Measurements from ENCODE around the gene TBL1X. TPM values are rescaled to one million over a fixed set of nuclear protein-coding genes. Genes with fewer than 3 reads are reported as not detected.

The TBL1X gene
- total and polyA plus RNA-seq, 7 donors = 6.5 to 25.8 (median 16.1) TPM

DNA sequence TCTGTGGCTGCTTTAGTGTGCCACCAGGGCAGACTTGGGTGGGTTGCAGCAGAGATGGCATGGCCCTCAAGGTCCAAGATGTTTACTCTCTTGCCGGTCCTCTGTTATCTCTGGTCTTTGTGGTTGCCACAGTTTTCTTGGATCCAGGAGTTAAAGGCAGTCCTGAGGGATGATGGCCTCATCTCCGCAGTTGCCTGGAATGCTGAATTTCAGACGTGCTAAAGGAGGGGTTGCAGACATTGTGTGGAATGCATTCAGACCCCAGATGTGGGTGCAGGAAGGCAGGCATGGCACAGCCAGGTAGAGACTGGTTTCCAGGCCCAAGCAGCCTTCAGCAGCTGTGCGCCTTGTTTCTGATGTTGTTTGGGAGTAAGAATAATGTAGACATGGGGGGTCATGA, 64.4 kb downstream of the TBL1X start:
- intact Hi-C loops (cut with DNase I) = no loop called here
- peaks cover 0 to 34% (median 21%) of the 10 kb centered on the region in 4 donors for H3K4me1 ChIP-seq

DNA sequence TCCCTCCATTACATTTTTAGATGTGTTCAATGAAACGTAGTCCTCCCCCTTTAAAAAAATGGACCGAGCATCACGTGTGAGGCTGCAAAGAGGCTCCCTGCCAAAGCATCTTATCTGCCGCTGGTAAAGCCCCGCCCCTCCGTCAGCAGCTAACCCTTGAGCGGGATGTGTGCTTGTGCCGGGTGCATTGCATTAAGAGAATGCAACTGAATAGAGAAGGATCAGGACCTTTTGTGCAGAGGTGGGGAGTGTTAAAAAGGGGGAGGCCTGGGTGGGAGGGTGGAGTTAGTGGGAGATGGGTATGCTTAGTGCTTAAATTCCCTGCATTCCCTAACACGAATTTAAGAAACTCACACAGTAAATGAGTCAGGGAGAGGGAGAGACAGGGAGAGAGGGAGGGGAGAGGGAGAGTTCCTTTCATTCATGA, 66.0 kb downstream of the TBL1X start:
- 1 to 3% methylated on average over 9 of the region's 9 CpGs for WGBS, 2 donors
- TF ChIP-seq POLR2A (IDR thresholded peaks at IDR 0.05) = no peak
- Histone ChIP-seq H3K9me3 (no peaks in the 10 kb centered on the region), H3K27me3 (no peaks in the 10 kb centered on the region), H3K4me1 (peaks cover 0 to 47% (median 28%) of the 10 kb centered on the region in 4 donors), H3K4me3 (no peak overlapping the region), H3K27ac (peak overlapping the region in 1 of 4 donors; percentile 29), H3K36me3 (no peaks in the 10 kb centered on the region)
- intact Hi-C loops (cut with DNase I) = loop anchor here (5.0 to 10.0 kb wide), 3 partner anchors 64 to 151 kb away; partner anchors contain the start of gene TBL1X
- DNase-seq = peak; percentile 78

More for the DNA sequence above, 64.4 kb downstream of the TBL1X start:
- DNase-seq = no peak
- Histone ChIP-seq H3K27me3 (no peaks in the 10 kb centered on the region), H3K36me3 (no peaks in the 10 kb centered on the region), H3K9me3 (no peaks in the 10 kb centered on the region), H3K4me3 (no peak overlapping the region), H3K27ac (no peak overlapping the region)
- WGBS, 2 donors = 92% methylated on average over 4 of the region's 4 CpGs
- no peak for TF ChIP-seq EP300 (IDR thresholded peaks at IDR 0.05)

DNA sequence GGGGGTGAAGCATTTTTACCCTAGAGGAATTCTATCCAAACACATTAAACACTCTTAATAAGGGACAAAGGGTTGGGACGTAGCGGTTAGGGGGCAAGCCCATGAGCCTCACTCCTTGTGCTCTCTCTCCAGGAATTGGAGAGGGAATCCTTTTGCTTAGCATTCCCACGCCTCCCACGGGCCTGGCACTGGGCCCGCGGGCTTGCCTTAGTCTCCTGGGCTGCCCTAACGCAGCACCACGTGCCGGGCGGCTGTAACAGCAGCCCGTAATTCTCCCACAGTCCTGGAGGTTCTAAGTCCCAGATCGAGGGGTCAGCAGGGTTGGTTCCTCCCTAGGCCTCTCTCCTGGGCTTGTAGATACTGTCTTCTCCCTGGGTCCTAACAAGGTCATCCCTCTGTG, 67.5 kb downstream of the TBL1X start:
- Histone ChIP-seq H3K4me1 (peaks cover 0 to 37% (median 22%) of the 10 kb centered on the region in 4 donors), H3K36me3 (no peaks in the 10 kb centered on the region), H3K4me3 (no peak overlapping the region), H3K9me3 (no peaks in the 10 kb centered on the region), H3K27ac (peak overlapping the region in 2 of 4 donors; percentile 40 to 45), H3K27me3 (no peaks in the 10 kb centered on the region)
- TF ChIP-seq, protein P1, sequence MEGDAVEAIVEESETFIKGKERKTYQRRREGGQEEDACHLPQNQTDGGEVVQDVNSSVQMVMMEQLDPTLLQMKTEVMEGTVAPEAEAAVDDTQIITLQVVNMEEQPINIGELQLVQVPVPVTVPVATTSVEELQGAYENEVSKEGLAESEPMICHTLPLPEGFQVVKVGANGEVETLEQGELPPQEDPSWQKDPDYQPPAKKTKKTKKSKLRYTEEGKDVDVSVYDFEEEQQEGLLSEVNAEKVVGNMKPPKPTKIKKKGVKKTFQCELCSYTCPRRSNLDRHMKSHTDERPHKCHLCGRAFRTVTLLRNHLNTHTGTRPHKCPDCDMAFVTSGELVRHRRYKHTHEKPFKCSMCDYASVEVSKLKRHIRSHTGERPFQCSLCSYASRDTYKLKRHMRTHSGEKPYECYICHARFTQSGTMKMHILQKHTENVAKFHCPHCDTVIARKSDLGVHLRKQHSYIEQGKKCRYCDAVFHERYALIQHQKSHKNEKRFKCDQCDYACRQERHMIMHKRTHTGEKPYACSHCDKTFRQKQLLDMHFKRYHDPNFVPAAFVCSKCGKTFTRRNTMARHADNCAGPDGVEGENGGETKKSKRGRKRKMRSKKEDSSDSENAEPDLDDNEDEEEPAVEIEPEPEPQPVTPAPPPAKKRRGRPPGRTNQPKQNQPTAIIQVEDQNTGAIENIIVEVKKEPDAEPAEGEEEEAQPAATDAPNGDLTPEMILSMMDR (IDR thresholded peaks at IDR 0.05) = no peak
- TF ChIP-seq POLR2AphosphoS5 (IDR thresholded peaks at IDR 0.05) = no peak
- no peak for TF ChIP-seq EP300 (IDR thresholded peaks at IDR 0.05)
- TF ChIP-seq POLR2A (IDR thresholded peaks at IDR 0.05) = no peak
- intact Hi-C loops (cut with DNase I) = loop anchor here (5.0 to 10.0 kb wide), 3 partner anchors 65 to 150 kb away; partner anchors contain the start of gene TBL1X
- DNase-seq = peak; percentile 77
- 80 to 82% methylated on average over 12 of the region's 12 CpGs for WGBS, 2 donors

DNA sequence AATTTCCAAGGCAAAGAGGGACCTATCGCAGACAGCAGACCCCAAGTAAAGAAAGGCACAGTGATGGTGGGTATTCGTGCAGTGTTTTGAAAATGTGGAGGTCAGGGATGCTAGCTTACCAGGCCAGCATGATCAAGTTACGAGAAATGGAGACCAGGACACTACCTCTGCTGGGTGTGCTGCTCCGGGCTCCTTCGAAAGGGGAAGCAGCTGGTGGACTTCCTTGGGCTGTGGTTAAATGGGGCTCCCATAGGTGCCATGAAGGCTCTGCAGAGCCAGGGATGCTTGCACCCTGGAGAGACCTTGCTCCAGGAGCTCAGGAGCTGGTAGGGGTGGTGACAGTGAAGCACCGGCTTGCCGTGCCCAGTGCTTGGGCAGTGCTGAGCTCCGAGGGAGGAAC, 68.8 kb downstream of the TBL1X start:
- Histone ChIP-seq H3K36me3 (no peaks in the 10 kb centered on the region), H3K27me3 (no peaks in the 10 kb centered on the region), H3K4me1 (peaks cover 0 to 44% (median 22%) of the 10 kb centered on the region in 4 donors), H3K4me3 (no peak overlapping the region), H3K27ac (peak overlapping the region in 1 of 4 donors; percentile 60), H3K9me3 (no peaks in the 10 kb centered on the region)
- TF ChIP-seq, protein P1 (IDR thresholded peaks at IDR 0.05) = no peak
- TF ChIP-seq POLR2A (IDR thresholded peaks at IDR 0.05) (no peak), EP300 (IDR thresholded peaks at IDR 0.05) (no peak), POLR2AphosphoS5 (IDR thresholded peaks at IDR 0.05) (no peak)
- WGBS, 2 donors = 90 to 95% methylated on average over 8 of the region's 8 CpGs
- DNase-seq = no peak
- intact Hi-C loops (cut with DNase I) = loop anchor here (5.0 to 10.0 kb wide), 3 partner anchors 66 to 149 kb away; partner anchors contain the start of gene TBL1X

DNA sequence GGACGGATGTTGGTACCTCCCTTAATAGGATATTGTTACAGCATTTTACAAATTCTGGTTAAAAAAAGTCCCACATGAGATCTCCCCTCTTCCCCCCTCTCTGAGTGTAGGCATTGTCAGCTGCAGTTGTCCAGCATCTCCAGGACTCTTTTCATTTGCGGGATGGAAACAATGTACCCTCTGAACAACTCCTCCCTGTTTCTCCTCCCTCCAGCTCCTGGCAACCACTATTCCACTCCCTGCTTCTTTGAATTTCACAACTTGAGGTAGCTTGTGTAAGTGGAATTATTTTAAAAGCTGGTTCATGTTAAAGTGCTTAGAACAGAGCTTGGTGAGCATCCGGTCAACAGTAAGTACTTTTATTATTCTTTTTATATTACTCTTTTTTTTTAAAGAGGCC, 69.8 kb downstream of the TBL1X start:
- no peaks in the 10 kb centered on the region for H3K27me3 ChIP-seq
- H3K36me3 ChIP-seq = no peaks in the 10 kb centered on the region
- no peaks in the 10 kb centered on the region for H3K9me3 ChIP-seq
- WGBS, 2 donors = 68 to 71% methylated on average over 3 of the region's 3 CpGs
- no peak overlapping the region for H3K4me3 ChIP-seq
- H3K4me1 ChIP-seq = peaks cover 0 to 48% (median 22%) of the 10 kb centered on the region in 4 donors
- DNase-seq = no peak
- TF ChIP-seq, protein P1 (IDR thresholded peaks at IDR 0.05) = no peak
- TF ChIP-seq EP300 (IDR thresholded peaks at IDR 0.05) = no peak
- TF ChIP-seq POLR2A (IDR thresholded peaks at IDR 0.05) = no peak
- peak in 2 of 4 donors; percentile 6 to 14 for TF ChIP-seq POLR2AphosphoS5 (IDR thresholded peaks at IDR 0.05)
- peak overlapping the region in 3 of 4 donors; percentile 54 to 63 (median 60) for H3K27ac ChIP-seq
- intact Hi-C loops (cut with DNase I) = loop anchor here (5.0 to 10.0 kb wide), 3 partner anchors 67 to 148 kb away; partner anchors contain the start of gene TBL1X
